Ascending aorta (tissue), 2 donors: ENCODE data around the gene ARHGAP24. TPM values are rescaled to one million over a fixed set of nuclear protein-coding genes. Genes with fewer than 3 reads are reported as not detected.
"Not testable (repeated sequence)": the region's sequence is repeated elsewhere in the genome, so short reads cannot be mapped to it uniquely, and the experiment has no call there.

Source experiments
- DNase-seq, 2 donors: peaks; one replicate each; pipeline ENCODE4 v3.0.0-alpha.2; 2019; ENCODE audit warnings: low spot score in 2 of 2
- H3K27ac ChIP-seq, 2 donors: fragments of 200-600 bp; sonication (generic); one replicate each; pipeline ENCODE4 v1.5.1; 2016 to 2017; ENCODE audit warnings: mild to moderate bottlenecking in 1 of 2
- H3K27me3 ChIP-seq: fragments of 200-600 bp; sonication (generic); one replicate; pipeline ENCODE4 v1.5.1; 2017
- H3K36me3 ChIP-seq, 2 donors: fragments of 200-600 bp; sonication (generic); one replicate each; pipeline ENCODE4 v1.5.1; 2016
- H3K4me1 ChIP-seq, 2 donors: fragments of 200-600 bp; sonication (generic); one replicate each; pipeline ENCODE4 v1.5.1; 2016 to 2017; ENCODE audit warnings: mild to moderate bottlenecking in 1 of 2
- H3K4me3 ChIP-seq, 2 donors: fragments of 200-600 bp; sonication (generic); one replicate each; pipeline ENCODE4 v1.5.1; 2016 to 2017; ENCODE audit warnings: mild to moderate bottlenecking in 1 of 2
- H3K9me3 ChIP-seq, 2 donors: fragments of 200-600 bp; sonication (generic); one replicate each; pipeline ENCODE4 v1.5.1; 2016
- intact Hi-C: fragments of 100-400 bp; cut with DNase I; formaldehyde crosslinking; loops from one replicate; pipeline ENCODE4 v1.15.1; 2023
- total RNA-seq: library from RNA; depleted of rRNA; stranded (reverse); fragments of >200 nt; gene quantifications from one replicate; pipeline ENCODE4 v1.1.0, GENCODE V29; 2016
- TF ChIP-seq, protein P1 (sequence below), 3 experiments: fragments of 200-600 bp in 2 of 3; fragments of 450-650 bp in 1 of 3; sonication (generic) in 2 of 3; IDR thresholded peaks; one replicate each; pipeline ENCODE4 v1.5.1; 2016 to 2019; ENCODE audit warnings: antibody characterized with exemption in 3 of 3, mild to moderate bottlenecking in 1 of 3, moderate library complexity in 1 of 3

The ARHGAP24 gene
- total RNA-seq, 1 donor from 2014 or later = 13.9 TPM

DNA sequence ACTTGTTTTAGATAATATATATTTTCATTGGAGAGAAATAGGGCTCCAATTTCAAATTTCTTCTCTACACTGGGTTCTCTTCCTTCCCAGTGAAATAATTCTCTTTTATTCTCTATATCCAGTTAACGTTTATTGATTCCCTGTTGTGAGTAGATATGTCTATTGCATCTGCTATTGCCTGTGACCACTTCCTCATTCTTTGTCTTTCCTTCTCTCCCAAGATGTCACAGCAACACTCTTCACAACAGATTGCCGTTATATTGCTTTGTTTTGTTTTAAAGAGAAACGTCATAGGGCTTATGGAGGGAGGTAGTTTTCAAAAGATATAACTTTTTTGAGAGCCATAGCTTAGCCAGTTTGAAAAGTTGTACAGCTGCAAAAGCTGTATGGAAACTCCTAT is 343.8 kb downstream of the ARHGAP24 start:
- intact Hi-C loops = no loop called here
- H3K27me3 ChIP-seq = no peaks in the 10 kb centered on the region
- H3K27ac ChIP-seq = no peak overlapping the region
- H3K4me1 ChIP-seq = peaks cover 6 to 8% of the 10 kb centered on the region in 2 donors
- TF ChIP-seq, protein P1, sequence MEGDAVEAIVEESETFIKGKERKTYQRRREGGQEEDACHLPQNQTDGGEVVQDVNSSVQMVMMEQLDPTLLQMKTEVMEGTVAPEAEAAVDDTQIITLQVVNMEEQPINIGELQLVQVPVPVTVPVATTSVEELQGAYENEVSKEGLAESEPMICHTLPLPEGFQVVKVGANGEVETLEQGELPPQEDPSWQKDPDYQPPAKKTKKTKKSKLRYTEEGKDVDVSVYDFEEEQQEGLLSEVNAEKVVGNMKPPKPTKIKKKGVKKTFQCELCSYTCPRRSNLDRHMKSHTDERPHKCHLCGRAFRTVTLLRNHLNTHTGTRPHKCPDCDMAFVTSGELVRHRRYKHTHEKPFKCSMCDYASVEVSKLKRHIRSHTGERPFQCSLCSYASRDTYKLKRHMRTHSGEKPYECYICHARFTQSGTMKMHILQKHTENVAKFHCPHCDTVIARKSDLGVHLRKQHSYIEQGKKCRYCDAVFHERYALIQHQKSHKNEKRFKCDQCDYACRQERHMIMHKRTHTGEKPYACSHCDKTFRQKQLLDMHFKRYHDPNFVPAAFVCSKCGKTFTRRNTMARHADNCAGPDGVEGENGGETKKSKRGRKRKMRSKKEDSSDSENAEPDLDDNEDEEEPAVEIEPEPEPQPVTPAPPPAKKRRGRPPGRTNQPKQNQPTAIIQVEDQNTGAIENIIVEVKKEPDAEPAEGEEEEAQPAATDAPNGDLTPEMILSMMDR (IDR thresholded peaks at IDR 0.05) = no peak
- H3K4me3 ChIP-seq = no peak overlapping the region
- H3K9me3 ChIP-seq = no peaks in the 10 kb centered on the region
- DNase-seq = no peak
- no peaks in the 10 kb centered on the region for H3K36me3 ChIP-seq

DNA sequence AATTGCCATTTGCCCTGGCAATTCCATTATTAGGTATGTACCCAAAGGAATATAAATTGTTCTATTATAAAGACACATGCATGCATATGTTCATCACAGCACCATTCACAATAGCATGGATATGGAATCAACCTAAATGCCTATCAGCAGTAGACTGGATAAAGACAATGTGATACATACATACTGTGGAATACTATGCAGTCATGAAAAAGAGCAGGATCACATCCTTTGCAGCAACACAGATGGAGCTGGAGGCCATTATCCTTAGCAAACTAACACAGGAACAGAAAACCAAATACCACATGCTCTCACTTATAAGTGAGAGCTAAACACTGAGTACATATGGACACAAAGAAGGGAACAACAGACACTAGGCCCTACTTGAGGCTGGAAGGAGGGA is 345.2 kb downstream of the ARHGAP24 start:
- H3K27me3 ChIP-seq, intact Hi-C loops, H3K4me3 ChIP-seq, H3K36me3 ChIP-seq, H3K4me1 ChIP-seq, H3K27ac ChIP-seq, DNase-seq, H3K9me3 ChIP-seq: not testable (repeated sequence)

DNA sequence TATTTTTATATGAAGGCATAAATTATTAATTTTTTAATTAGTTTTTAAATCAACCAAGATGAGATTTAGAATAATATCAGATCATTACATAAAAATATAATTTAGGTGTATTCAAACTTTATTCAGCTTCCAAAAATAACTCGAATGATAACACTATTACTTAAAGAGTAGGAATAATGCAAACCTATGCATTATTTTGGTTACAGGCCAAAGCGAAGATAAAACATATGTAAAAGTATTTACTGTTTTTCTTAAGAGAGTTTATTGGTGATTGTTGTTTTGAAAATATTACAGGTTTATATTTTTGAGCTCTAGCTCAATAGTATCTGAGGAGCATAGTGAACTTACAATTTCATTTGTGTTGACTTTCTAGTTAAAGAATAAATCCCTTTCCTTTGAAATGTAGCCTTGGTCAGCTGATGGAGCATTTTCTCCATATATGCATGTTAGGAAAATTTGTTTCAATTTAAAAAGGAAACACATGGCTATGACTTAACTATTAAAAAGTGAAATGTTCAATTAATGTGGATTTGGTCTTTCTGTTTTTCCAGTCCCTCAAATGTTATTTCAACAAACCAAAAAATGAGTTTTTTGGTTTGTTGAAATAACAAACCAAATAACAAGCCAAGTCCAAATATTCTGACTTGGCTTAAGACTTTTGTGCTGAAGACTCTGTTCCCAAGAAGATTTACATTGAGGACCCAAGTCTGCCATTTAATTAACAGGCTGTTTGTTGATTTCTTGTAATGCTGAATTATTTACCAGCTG is 346.9 kb downstream of the ARHGAP24 start:
- no peak for DNase-seq
- H3K9me3 ChIP-seq = no peaks in the 10 kb centered on the region
- no peak overlapping the region for H3K4me3 ChIP-seq
- H3K27me3 ChIP-seq = no peaks in the 10 kb centered on the region
- H3K36me3 ChIP-seq = no peaks in the 10 kb centered on the region
- TF ChIP-seq, protein P1 (IDR thresholded peaks at IDR 0.05) = no peak
- intact Hi-C loops = no loop called here
- H3K27ac ChIP-seq = peak overlapping the region in 1 of 2 donors; percentile 69
- peaks cover 16 to 19% of the 10 kb centered on the region in 2 donors for H3K4me1 ChIP-seq

DNA sequence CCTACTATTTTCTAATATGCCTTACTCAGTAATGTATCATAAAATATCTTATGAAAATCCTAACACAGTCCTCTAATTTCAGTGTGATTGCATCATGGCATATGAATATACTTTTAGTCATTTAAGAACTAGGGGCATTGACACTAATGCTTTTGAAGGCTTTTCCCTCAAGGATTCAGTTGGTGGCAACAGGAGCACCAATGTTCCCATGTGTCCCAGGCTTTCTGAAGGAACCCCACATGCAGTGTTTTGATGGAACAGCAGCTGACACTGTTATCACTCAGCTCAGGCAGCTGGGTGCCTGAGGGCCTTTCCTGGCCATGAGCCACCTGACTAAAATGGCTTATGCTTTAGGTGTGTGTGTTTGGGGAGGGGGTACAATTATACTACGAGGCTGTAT is 348.3 kb downstream of the ARHGAP24 start:
- no peaks in the 10 kb centered on the region for H3K9me3 ChIP-seq
- TF ChIP-seq, protein P1 (IDR thresholded peaks at IDR 0.05) = no peak
- H3K4me1 ChIP-seq = peaks cover 16 to 23% of the 10 kb centered on the region in 2 donors
- intact Hi-C loops = no loop called here
- peak overlapping the region in 1 of 2 donors; percentile 69 for H3K27ac ChIP-seq
- H3K36me3 ChIP-seq = no peaks in the 10 kb centered on the region
- no peak for DNase-seq
- no peak overlapping the region for H3K4me3 ChIP-seq
- no peaks in the 10 kb centered on the region for H3K27me3 ChIP-seq

DNA sequence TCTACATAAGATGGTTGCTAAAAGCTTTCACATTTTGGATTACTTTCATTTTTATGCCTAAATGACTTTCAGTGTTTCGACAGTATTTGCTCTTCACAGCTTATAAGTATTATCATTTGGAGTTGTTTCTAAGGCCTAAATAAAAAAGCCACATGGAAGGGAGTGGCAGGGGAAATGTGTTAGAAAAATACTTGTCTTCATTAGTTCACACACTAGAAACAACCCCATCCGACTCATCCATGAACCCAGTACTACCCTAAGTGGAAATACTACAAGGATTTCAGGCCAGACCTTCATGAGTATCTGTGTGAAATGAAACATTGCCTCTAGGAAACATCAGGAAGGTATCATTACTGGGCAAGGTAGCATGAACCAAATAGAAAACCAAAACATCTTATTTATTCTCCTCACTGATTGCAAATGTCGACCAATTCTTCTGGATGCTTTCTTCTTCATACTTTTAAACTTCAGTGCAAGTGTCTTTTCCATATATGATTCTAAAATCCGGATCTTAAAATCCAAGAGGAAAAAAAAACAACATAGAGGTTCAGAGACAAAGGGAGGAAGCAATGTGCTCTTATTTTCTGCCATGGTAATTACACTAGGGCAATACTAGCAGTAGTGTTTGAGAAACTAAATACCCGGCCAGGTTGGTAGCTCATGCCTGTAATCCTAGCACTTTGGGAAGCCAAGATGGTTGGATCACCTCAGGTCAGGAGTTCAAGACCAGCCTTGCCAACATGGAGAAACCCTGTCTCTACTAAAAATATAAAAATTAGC is 349.4 kb downstream of the ARHGAP24 start:
- Histone ChIP-seq H3K27ac (peak overlapping the region in 1 of 2 donors; percentile 69), H3K9me3 (no peaks in the 10 kb centered on the region), H3K27me3 (no peaks in the 10 kb centered on the region), H3K4me3 (no peak overlapping the region), H3K36me3 (no peaks in the 10 kb centered on the region), H3K4me1 (peaks cover 16 to 25% of the 10 kb centered on the region in 2 donors)
- DNase-seq = no peak
- intact Hi-C loops = no loop called here
- TF ChIP-seq, protein P1 (IDR thresholded peaks at IDR 0.05) = no peak
